Activated naive CD4-positive, alpha-beta T cell (primary cell): ENCODE results near the gene RAB40C.

ENCODE experiments used
- DNase-seq, 4 experiments: peaks; one replicate each; lab custom pipeline; 2025; lab: John Stamatoyannopoulos, UW

RAB40C gene

DNA sequence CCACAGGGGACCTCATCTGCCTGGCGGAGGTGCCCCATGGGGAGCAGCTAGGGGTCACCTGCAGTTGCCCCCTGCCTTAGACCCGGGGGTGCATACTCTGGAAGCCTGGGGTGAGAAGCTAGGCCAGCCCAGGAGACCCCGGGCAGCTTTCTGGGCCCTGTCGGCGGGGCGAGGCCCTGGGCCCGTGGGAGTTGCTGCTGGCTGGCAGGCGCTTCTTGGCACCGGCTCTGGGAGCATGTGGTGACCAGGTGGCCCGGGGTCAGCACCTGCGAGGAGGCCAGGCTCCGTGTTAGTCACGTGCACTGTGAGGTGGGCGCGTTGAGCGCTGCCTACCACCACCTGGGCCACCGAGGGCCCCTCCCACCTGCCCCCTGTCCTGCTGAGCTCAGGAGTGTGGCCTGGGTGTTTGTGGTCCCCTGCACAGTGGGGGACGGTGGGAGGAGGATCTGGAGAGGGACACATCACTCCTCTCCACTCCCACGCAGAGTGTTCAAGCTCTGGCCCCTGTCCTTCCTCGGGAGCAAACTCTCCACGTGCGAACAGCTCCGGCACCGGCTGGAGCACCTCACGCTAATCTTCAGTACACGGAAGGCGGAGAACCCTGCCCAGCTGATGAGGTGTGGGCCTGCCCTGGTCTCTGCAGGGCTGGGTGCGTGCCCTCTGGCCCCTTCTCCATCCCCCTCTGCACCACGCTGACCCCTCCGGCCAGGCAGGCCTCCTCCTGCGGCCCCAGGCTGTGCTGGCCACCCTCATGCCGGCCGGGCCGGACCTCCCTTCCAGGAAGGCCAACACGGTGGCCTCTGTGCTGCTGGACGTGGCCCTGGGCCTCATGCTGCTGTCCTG lies 14.3 kb upstream of the RAB40C start:
- DNase-seq = no peak

DNA sequence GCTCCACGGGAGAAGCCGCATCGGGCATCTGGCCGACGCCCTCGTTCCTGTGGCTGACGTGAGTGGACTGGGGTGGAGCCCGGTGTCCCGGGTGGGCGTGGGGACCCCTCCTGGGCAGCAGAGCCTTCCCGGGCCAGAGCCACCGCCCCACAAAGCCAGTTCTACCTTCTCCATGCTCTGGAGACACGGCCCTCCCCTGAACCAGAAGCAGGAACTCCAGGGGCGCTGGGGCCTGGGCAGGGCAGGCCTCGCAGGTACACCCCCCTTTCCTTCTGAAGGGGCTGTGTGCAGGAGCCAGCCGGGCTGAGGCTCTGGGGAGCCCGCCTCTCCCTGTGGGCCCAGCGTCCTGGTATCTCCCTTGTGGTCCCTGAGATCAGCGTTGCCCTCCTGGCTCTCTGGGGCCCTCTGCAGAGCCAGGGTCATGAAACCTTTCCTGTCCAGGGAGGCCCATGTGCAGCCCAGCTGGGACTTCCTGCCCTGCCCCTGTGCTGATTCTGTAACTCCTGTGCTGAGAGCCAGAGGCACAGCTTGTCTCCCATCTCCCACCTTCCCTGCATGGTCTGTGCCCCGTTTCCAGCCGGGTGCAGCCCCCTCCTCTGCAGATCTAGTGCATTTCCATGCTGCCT lies 13.6 kb upstream of the RAB40C start:
- DNase-seq = no peak

DNA sequence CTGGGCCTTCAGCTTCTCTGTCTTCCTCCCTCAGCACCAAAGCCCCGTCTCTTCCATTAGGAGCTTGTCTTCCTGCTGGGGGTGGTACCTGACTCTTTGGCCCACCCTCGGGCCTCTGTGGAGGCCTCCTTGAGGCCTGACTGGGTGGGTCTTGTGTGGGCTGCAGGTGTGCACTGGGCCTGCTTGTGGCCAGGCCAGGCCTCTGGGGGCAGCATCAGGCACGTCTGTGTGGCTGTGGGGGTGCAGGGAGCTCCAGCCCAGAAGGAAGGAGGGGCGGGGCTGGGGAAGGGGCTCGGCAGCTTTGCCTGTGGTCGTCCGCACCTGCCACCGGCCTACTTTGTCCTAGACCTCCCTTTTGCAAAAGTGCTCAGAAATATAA lies 13.1 kb upstream of the RAB40C start:
- no peak for DNase-seq

DNA sequence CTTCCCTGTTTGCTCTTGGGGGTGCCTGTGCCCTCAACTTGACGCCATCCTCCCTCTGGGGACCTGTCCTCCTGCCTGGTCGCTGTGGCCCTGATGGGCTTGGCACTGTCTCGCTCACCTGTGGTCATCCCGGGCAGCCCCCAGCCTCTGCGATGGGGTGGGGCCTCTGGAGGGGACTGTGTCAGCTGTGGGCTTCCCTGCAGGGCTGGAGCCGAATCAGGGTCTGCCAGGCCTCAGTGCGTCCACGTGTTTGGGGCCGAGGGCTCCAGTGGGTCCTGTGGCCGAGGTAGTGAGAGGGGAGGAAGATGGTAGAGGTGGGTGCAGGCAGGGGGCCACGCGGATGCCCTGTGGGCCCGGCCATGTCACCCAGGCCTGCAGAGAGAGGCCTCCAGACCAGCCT lies 12.1 kb upstream of the RAB40C start:
- DNase-seq = no peak

DNA sequence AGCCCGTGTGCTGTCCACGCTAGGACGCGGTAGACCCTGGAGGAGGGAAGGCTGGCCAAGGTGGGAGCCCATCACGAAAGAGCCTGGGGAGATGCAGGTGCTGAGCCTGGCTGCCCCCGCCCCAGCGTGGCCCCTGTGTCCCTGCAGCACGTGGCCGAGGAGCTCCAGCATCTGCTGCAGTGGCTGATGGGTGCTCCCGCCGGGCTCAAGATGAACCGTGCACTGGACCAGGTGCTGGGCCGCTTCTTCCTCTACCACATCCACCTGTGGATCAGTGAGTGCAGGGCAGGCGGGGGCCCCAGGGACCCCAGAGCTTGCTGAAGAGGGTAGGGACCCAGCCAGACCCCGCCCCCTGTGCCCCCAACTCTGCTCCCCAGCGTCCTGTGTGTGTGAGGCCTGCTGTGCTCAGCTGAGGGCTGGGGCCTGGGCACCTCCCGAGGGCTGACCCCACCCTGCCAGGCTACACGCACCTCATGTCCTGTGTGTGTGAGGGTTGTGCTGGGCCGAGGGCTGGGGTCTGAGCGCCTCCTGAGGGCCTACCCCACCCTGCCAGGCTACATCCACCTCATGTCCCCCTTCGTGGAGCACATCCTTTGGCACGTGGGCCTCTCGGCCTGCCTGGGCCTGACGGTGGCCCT lies 11.5 kb upstream of the RAB40C start:
- DNase-seq = no peak

DNA sequence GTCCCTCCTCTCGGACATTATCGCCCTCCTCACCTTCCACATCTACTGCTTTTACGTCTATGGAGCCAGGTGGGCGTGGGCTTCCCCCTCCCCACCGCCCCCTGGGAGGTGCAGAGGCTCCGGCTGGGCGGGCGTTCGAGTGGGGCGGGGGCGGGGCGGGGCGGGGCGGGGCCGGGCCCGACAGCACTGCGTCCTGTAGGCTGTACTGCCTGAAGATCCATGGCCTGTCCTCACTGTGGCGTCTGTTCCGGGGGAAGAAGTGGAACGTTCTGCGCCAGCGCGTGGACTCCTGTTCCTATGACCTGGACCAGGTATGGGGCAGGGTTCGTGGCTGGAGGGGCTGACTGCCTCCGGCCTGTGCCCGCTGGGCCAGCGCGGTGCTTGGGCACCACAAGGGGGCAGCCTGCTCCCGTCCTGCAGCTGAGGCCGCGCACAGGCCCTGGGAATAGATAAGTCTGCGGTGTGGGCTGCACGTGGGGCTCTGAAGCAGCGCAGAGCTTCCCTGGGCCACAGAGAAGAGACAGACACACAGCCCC lies 10.9 kb upstream of the RAB40C start:
- DNase-seq = peak in 2 of 4 experiments; percentile 28 to 40

DNA sequence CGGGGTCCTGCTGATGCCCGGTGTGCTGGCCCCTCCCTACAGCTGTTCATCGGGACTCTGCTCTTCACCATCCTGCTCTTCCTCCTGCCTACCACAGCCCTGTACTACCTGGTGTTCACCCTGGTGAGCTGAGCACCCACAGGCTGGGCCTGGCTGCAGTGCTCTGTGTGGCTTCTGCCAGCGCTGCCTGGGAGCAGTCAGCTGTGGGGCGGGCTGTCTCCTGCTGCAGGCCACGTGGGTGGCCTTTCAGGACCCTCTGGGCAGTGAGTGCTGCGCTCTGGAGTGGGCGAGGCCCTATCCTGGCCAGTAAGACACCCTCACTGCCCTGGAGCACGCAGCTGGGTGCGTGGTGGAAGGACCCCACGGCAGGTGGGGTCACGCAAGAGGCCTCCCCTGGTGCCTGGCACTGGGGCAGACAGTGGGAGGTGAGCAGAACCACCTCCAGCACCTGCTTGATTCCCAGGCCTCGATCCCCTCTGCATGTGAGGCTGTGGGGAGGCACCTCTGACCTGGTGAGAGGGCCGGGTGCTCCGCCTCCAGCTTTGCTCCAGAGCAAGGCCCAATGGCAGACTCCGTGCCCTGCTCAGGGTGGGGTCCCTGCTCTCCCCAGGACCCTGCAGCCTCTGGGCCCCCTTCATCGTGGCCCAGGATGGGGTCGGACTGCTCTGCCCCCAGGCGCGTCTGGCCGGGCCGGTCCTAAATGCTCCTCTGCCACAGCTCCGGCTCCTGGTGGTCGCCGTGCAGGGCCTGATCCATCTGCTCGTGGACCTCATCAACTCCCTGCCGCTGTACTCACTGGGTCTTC lies 9.5 kb upstream of the RAB40C start:
- DNase-seq = no peak

DNA sequence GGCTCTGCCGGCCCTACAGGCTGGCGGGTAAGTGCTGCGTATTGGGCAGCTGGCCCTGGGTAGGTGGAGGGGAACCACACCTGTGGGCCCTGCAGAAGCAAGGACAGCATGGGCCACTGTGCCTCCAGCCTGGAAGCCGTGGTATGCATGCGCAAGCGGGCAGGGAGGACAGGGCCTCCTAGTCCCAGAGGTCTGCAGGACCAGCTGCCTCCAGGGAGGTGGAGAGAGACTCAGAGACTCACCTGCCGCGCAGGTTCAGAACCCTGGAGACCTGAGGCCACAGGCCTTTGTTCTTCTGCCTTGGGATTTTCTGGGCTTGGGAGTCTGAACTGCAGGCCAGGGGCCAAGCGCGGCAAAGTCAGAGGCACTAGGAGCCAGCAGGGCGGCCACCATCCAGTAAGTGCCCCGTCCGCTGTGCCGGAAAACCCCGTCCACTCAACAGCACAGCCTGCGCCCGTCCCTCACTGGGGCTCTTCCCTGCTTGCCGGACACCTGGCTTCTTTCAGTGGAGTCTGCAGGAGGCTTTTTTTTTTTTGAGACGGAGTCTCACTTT lies 8.8 kb upstream of the RAB40C start:
- no peak for DNase-seq

DNA sequence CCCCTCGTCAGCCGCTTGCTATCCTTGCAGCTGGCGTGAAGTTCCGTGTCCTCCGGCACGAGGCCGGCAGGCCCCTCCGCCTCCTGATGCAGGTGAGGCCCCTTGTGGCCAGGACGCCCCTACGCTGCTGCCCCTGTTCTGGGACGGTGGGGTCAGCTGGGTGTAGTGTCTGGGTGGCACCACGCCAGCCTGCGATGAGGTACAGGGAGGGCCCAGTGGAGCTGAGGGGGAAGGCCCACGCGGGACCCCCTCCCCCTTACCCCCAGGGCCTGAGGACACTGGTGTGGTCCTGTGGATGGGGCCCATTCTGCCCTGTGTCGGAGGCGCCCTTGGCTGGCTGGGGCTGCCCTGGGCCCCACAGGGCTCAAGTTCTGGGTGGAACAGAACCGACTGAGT lies 7.7 kb upstream of the RAB40C start:
- no peak for DNase-seq

DNA sequence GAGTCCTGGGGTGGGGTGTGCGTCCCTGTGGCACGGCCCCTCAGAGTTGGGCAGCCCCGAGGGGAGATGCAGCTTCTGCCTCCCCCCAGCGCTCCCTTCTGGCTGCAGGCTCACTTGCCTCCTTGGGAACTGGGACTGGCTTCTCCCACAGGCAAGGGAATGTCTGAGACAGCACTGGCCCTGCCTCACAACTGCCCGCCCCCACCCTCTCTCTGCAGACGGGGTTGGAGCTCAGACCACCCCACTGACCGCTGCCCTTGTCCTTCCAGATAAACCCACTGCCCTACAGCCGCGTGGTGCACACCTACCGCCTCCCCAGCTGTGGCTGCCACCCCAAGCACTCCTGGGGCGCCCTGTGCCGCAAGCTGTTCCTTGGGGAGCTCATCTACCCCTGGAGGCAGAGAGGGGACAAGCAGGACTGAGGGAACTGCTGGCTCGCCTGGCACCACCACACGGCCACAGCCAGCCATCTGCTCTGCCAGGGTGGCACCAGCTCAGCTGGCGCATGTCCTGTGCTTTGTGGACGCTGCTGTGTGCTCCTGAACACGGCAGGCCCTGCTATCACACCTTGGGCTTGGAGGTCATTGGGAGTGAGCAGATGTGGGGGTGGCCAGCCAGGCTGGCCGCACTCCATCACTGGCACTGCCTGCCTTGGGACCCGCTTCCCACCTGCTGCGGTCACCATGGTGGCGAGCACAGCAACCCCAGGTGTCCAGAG lies 7.1 kb upstream of the RAB40C start:
- no peak for DNase-seq

DNA sequence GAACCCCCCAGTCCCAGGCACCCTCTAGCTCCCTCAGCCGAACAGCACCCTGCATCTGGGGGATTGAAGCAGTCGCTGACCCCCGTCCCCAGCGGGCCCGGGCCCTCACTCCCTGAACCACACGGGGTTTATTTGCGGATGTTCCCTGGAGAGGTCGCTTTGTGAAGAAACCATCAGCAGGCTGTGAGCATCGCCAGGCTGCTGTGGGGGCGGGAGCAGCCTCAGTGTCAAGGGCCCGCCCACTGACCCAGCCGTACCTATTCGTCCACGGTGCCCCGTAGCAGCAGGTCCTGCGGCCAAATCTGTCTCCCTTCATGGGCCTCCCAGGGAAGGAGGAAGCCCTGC lies 6.4 kb upstream of the RAB40C start:
- DNase-seq = no peak

DNA sequence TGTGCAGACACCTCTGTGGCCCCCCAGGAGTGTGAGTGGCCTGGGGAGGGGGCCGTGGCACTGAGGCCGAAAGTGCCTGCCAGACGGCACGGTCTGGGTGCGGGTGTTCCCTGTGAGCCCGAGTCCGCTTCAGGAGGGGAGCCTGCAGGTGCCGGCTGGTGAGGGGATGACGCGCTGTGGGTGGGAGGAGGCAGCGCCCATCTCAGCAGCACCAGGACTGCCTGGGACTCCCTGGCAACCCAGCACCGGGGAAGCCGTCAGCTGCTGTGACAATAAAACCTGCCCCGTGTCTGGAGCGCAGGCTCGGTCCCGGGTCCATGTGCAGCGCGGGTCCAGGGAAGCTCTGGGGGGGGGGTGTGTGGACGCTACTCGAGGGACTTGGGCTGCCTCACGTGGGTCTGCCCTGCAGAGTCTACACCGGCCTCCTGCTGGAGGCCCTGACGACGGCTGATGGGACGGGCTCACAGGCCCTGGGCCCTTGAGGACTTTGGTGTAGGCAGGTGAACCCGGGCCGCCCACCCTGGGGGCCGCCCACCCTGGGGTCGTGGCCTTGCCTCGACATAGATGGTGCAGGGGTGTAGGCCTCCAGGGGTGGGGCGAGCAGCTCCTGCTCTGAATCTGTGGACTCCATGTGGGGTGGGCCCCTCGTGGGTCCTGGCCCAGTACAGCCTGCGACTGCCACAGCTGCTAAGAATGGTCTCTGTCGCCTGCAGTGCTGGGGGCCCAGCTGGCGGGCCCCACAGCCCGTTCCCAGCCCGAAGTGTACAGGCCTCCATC lies 5.9 kb upstream of the RAB40C start:
- no peak for DNase-seq

DNA sequence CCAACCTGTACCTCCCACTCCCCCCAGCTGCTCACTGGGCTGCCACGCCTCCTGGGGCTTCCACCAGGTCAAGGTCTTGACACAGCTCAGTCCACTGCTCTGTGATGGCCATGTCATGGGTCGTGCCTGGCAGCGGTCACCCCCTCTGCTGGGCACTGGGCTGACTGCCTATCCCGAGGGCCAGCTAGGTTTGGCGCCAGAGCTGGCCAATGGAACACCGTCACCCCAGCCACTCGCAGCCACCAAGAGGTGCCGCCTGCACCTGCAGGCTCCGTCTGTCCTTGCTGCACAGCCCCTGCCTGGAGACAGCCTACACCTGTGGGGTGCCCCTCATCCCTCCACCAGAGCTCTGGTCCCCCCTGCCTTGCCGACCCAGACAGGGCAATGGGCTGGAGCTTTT lies 4.5 kb upstream of the RAB40C start:
- no peak for DNase-seq

DNA sequence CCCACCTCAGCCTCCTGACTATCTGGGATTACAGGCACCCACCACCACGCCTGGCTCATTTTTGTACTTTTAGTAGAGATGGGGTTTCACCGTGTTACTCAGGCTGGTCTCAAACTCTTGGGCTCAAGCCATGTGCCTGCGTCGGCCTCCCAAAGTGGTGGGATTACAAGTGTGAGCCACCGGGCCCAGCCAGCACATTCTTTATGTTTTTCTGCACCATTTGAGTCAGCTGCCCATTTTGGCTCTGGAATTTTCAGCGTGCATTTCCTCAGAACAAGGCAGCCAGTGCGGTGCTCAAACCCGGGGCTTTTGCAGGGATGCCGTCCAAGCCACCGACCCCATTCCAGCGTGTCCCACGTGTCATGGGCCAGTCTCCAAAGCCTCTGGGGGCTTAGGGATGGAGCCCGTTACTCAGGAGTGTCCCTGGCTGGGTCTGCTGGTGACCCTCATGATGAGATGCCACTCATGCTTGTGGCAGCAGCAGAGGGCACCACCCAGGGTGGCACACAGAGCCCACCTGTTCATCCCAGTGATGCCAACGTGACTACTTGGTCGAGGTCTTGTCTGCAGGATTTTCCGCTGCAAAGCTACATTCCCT lies 3.7 kb upstream of the RAB40C start:
- DNase-seq = no peak

DNA sequence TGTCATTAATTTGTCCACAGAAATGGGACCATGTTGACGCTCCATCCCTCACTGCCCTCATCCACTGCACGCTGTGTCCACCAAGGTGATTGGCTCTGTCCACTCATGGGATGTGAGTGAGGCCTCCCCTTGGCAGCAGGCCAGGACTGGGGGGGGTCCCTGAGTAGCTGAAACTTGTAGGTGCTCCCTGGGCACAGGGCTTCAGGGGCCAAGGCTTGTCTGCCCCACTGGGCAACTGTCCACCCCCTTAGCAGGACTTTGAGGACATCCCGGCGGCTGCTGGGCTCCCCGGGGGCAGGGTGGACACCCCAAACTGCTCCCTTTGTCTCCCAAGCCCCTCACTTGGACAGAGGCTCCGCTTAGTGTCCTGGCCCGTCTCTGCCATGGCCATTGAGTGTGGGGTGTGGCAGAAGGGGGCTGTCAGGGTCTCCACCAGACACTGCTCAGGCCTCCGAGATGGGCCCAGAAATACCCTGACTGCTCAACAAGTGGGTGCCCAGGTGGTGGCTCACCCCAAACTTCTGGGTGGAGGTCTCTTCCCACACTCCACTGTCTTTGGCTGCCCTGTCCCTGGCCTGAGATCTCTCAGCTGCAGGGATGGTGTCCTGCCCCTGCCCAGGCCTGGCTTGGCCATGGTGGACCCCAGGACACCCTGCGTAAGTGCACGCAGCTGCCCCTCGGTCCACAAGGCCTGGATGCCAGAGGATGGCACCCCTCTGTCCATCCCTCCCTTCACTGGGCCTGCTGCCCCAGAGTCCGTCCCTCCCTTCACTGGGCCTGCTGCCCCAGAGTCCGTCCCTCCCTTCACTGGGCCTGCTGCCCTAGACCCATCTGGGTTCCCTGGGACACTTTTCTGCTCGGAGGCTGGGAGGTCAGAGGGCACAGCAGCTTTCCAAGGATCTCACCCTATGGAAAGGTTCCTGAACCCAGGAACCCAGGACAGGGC lies 2.9 kb upstream of the RAB40C start:
- no peak for DNase-seq

DNA sequence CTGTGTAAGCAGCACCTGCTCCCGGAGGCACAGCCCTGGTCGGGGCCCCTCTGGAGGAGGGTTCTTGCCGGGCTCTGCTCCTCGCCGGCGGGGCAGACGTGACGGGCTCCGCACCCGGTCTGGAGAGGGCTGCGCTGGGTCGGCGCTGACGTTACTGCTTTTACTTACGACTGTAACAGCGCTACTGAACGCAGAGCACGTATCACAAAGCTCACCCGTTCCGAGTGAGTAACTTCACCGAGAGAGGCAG lies 1.3 kb upstream of the RAB40C start:
- peak in 3 of 4 experiments; percentile 42 to 57 (median 46) for DNase-seq

DNA sequence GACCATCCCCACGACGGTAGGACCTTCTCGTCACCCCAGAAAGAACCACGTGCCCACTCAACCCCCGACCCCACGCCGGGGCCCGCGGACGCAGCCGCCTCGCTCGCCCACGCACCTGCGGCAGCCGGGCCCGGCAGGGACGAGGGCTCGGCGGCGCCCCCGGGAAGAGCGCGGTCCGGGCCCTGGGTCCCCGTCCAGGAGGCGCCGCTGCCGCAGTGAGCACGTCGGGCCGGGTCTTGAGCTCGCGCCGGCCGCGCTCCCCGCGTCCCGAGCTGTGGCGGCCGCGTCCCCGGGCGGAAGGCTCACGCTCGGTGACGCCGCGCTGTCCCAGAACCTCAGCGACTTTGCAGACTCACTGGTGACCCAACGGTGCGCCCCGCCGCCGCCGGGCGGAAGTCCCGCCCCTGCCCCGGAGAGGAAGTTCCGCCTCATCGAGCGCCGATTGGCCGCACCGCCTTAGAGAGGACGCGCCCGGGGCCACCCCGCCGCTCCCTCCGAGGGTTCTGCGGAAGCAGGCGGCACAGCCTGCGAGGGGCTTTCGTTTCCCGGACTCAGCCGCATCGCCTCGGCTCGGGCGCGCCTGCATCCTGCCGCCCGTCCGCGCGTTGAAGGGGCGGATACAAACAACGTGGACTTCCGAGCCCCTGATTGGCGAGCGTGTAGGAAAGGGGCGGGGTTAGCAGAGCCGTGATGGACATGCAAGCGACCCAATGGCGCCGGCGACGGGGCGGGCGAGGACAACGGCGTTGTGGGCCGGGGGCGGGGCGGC lies 793 bp upstream of the RAB40C start:
- peak; percentile 98 to 99 (median 99) for DNase-seq

DNA sequence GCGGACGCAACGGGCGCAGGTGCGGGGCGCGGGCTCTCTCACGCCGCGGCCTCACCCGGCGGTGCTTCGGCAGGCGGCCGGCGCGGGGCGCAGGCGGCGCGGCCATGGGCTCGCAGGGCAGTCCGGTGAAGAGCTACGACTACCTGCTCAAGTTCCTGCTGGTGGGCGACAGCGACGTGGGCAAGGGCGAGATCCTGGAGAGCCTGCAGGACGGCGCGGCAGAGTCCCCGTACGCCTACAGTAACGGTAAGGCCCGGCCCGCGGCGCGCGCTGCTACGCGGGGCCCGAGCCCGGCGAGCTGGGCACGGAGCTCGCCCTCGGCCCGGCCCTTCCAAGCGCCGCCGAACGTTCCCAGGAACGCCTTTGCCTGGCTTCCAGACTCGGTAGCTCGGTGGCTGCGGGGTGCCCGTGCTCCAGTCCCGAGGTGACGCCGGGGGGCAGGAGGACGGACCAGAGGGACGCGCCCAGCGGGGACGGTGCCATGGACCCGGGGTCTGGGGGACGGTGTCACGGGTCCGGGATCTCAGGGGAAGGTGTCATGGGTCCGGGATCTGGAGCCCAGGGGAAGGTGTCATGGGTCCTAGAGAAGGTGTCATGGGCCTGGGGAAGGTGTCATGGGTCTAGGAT lies 435 bp downstream of the RAB40C start:
- DNase-seq = no peak
